ENCODE data around the gene ANO2.

DNA sequence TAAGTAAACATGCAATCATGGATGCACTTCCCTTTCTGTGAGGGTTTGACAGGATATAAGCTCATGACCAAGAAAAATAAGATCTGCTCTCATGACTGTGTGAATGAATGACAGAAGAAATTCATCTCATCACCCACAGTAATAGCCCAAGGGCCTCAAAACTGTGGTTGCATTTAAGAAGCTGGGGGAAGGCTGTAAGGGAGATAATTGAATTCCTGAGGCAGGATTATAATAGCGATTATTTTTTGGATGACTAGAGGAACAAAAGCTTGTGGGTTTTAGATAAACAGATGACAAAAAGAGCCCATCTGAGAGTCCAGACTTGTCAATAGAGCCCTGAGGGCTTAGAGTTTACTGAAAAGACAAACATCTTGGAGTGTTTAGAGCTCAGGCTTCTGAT lies 352.0 kb downstream of the ANO2 start:
- TF ChIP-seq, protein P1, sequence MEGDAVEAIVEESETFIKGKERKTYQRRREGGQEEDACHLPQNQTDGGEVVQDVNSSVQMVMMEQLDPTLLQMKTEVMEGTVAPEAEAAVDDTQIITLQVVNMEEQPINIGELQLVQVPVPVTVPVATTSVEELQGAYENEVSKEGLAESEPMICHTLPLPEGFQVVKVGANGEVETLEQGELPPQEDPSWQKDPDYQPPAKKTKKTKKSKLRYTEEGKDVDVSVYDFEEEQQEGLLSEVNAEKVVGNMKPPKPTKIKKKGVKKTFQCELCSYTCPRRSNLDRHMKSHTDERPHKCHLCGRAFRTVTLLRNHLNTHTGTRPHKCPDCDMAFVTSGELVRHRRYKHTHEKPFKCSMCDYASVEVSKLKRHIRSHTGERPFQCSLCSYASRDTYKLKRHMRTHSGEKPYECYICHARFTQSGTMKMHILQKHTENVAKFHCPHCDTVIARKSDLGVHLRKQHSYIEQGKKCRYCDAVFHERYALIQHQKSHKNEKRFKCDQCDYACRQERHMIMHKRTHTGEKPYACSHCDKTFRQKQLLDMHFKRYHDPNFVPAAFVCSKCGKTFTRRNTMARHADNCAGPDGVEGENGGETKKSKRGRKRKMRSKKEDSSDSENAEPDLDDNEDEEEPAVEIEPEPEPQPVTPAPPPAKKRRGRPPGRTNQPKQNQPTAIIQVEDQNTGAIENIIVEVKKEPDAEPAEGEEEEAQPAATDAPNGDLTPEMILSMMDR (IDR thresholded peaks at IDR 0.05) = no peak
- no peak for TF ChIP-seq POLR2A (IDR thresholded peaks at IDR 0.05)

All from uterus (tissue), 2 donors.